Mammary epithelial cell (primary cell): Measurements from ENCODE around the gene FAM110C.

ENCODE experiments used
- EZH2 ChIP-seq: IDR thresholded peaks from 2 replicates; pipeline ENCODE4 v1.6.1; 2012; ENCODE audit warnings: low read length, inconsistent platforms, borderline replicate concordance
- TF ChIP-seq, protein P1 (sequence below), 2 donors: IDR thresholded peaks in 1 of 2; conservative IDR thresholded peaks in 1 of 2; 2 replicates each; pipeline ENCODE4 v1.5.1; 2011 to 2012; ENCODE audit warnings: inconsistent platforms in 2 of 2, low read length in 2 of 2, mild to moderate bottlenecking in 2 of 2, control low read depth in 1 of 2, low read depth in 1 of 2; ENCODE audit not compliant: insufficient read depth in 1 of 2; ENCODE audit errors: extremely low read depth in 1 of 2

DNA sequence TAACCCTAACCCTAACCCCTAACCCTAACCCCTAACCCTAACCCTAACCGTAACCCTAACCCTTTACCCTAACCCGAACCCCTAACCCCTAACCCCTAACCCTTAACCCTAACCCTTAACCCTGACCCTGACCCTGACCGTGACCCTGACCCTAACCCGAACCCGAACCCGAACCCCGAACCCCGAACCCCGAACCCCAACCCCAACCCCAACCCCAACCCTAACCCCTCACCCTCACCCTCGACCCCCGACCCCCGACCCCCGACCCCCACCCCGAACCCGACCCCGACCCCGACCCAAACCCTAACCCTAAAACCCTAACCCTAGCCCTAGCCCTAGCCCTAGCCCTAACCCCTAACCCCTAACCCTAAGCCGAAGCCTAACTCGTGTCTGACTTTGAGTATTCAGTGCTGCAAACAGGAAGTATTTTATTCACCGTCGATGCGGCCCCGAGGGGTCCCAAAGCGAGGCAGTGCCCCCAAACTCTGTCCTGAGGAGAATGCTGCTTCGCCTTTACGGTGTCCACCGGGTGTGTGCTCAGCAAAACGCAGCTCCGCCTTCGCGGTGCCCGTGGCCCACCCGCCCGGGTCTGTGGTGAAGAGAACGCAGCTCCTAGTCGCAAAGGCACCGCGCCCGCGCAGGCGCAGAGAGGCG, 36.0 kb downstream of the FAM110C start:
- TF ChIP-seq, protein P1, sequence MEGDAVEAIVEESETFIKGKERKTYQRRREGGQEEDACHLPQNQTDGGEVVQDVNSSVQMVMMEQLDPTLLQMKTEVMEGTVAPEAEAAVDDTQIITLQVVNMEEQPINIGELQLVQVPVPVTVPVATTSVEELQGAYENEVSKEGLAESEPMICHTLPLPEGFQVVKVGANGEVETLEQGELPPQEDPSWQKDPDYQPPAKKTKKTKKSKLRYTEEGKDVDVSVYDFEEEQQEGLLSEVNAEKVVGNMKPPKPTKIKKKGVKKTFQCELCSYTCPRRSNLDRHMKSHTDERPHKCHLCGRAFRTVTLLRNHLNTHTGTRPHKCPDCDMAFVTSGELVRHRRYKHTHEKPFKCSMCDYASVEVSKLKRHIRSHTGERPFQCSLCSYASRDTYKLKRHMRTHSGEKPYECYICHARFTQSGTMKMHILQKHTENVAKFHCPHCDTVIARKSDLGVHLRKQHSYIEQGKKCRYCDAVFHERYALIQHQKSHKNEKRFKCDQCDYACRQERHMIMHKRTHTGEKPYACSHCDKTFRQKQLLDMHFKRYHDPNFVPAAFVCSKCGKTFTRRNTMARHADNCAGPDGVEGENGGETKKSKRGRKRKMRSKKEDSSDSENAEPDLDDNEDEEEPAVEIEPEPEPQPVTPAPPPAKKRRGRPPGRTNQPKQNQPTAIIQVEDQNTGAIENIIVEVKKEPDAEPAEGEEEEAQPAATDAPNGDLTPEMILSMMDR (conservative IDR thresholded peaks at IDR 0.05 in 1 of 2, IDR thresholded peaks at IDR 0.05 in 1 of 2; ENCODE audit: extremely low read depth in 1 of 2, insufficient read depth in 1 of 2, low read depth in 1 of 2, low read length in 2 of 2): no peak
- TF ChIP-seq EZH2: no peak
